Measurements from ENCODE around the gene FMN1.

DNA sequence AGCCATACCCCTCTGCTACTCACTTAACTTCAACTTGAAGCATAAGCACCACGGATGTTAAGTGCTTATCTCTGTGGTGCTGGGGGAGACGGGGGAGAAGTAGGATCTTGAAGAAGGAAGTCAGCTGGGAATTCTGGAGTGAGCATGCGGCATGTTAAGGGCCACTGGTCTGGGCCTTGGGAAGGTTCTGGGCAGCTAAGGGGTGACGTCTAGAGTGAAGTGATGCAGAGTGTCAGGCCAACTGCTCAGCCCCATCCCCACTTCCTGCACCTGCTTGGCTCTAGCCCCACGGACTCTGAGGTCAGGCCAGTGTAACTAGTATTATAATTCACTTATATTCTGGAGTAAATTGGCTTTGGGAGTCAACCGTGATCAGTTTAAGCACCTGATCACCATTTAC lies 228.6 kb downstream of the FMN1 start:
- TF ChIP-seq POLR2AphosphoS5 (IDR thresholded peaks at IDR 0.05; ENCODE audit: borderline replicate concordance, low read depth, low read length), result no peak
- no peak for TF ChIP-seq EZH2 (IDR thresholded peaks at IDR 0.05)

Data from SK-N-MC (cell line).